IMR-90 (cell line): ENCODE measurements around the gene RPL27A. TPM values are rescaled to one million over a fixed set of nuclear protein-coding genes. Genes with fewer than 3 reads are reported as not detected.

Experiments used
- ATAC-seq: fragments of 200-7000 bp; cut with Tn5 transposase; 2 replicates; pipeline ENCODE4 v1.9.1; 2020; ENCODE audit warnings: low read depth, mild to moderate bottlenecking, moderate library complexity
- BruUV-seq: library from RNA; stranded (reverse); fragments of 400-500 nt; replicated peaks from 2 replicates; lab custom pipeline; 2021; lab: Mats Ljungman, UMichigan
- CTCF ChIA-PET: fragments of 300-600 bp; formaldehyde crosslinking; extraction: SDS; loops from one replicate; lab custom pipeline; 2021; ENCODE audit warnings: antibody characterized with exemption; lab: Yijun Ruan, JAX
- POLR2A ChIA-PET: fragments of 300-600 bp; sonication (Branson Sonifier 250); formaldehyde crosslinking; loops from one replicate; lab custom pipeline; 2022; ENCODE audit warnings: antibody characterized with exemption; ENCODE audit not compliant: unreplicated experiment; lab: Charles Lee
- DNase-seq: peaks from one replicate; pipeline ENCODE4 v3.0.0; 2013
- H2AFZ ChIP-seq: replicated peaks from 2 replicates; pipeline ENCODE3; 2013; ENCODE audit warnings: low read length, mild to moderate bottlenecking; ENCODE audit not compliant: poor library complexity
- H2AK5ac ChIP-seq: 2 replicates; pipeline ENCODE4 v1.6.1; 2013; ENCODE audit warnings: low read depth, low read length, inconsistent platforms
- H2AK9ac ChIP-seq: replicated peaks from 2 replicates; pipeline ENCODE3; 2013; ENCODE audit warnings: mild to moderate bottlenecking, low read depth, low read length, moderate library complexity; ENCODE audit not compliant: poor library complexity
- H2BK120ac ChIP-seq: 2 replicates; pipeline ENCODE4 v1.6.1; 2013; ENCODE audit warnings: low read depth, low read length, inconsistent platforms
- H2BK15ac ChIP-seq: 3 replicates; pipeline ENCODE4 v1.6.1; 2013; ENCODE audit warnings: low read depth, low read length, inconsistent platforms
- H2BK20ac ChIP-seq: 2 replicates; pipeline ENCODE4 v1.6.1; 2013; ENCODE audit warnings: low read depth, mild to moderate bottlenecking, inconsistent platforms, low read length, moderate library complexity
- H2BK5ac ChIP-seq: 2 replicates; pipeline ENCODE4 v1.6.1; 2013; ENCODE audit warnings: mild to moderate bottlenecking, low read depth, low read length, inconsistent platforms; ENCODE audit not compliant: poor library complexity, severe bottlenecking
- H3K14ac ChIP-seq: replicated peaks from 2 replicates; pipeline ENCODE4 v1.6.1; 2013; ENCODE audit warnings: low read depth, low read length, inconsistent platforms
- H3K18ac ChIP-seq: 2 replicates; pipeline ENCODE4 v1.6.1; 2013; ENCODE audit warnings: low read depth, low read length, control low read depth
- H3K23ac ChIP-seq: 2 replicates; pipeline ENCODE4 v1.6.1; 2013; ENCODE audit warnings: low read depth, low read length, inconsistent platforms
- H3K27ac ChIP-seq: 2 replicates; pipeline ENCODE4 v1.5.1; 2013; ENCODE audit warnings: mild to moderate bottlenecking, control low read depth, low read length; ENCODE audit not compliant: insufficient read depth
- H3K27me3 ChIP-seq: 2 replicates; pipeline ENCODE4 v1.6.1; 2013; ENCODE audit warnings: low read length; ENCODE audit not compliant: control insufficient read depth, insufficient read depth
- H3K36me3 ChIP-seq: 2 replicates; pipeline ENCODE4 v1.6.1; 2013; ENCODE audit warnings: low read length, mixed read lengths; ENCODE audit not compliant: control insufficient read depth, insufficient read depth
- H3K4ac ChIP-seq: 2 replicates; pipeline ENCODE4 v1.6.1; 2013; ENCODE audit warnings: low read depth, low read length, inconsistent platforms
- H3K4me1 ChIP-seq: 2 replicates; pipeline ENCODE4 v1.6.1; 2013; ENCODE audit warnings: low read length, mixed read lengths; ENCODE audit not compliant: control insufficient read depth, insufficient read depth
- H3K4me2 ChIP-seq: 2 replicates; pipeline ENCODE4 v1.6.1; 2013; ENCODE audit warnings: low read depth, mild to moderate bottlenecking, control low read depth, low read length, moderate library complexity
- H3K4me3 ChIP-seq: 2 replicates; pipeline ENCODE4 v1.5.1; 2013; ENCODE audit warnings: low read depth, mild to moderate bottlenecking, control low read depth, low read length, moderate library complexity; ENCODE audit not compliant: insufficient read depth
- H3K56ac ChIP-seq: 2 replicates; pipeline ENCODE4 v1.6.1; 2013; ENCODE audit warnings: low read length, inconsistent platforms; ENCODE audit not compliant: insufficient read depth; ENCODE audit errors: extremely low read depth
- H3K79me1 ChIP-seq, 2 experiments: 2 replicates each; pipeline ENCODE4 v1.6.1; 2013; ENCODE audit warnings: low read length in 2 of 2, inconsistent platforms in 1 of 2, low read depth in 1 of 2
- H3K9ac ChIP-seq: 2 replicates; pipeline ENCODE4 v1.6.1; 2013; ENCODE audit warnings: low read depth, low read length, control low read depth
- H3K9me1 ChIP-seq: 2 replicates; pipeline ENCODE4 v1.6.1; 2013; ENCODE audit warnings: low read length, inconsistent platforms; ENCODE audit not compliant: insufficient read depth
- H3K9me3 ChIP-seq: 2 replicates; pipeline ENCODE4 v1.6.1; 2013; ENCODE audit warnings: low read length; ENCODE audit not compliant: control insufficient read depth, insufficient read depth
- H4K20me1 ChIP-seq: 2 replicates; pipeline ENCODE4 v1.6.1; 2013; ENCODE audit warnings: low read length, inconsistent platforms; ENCODE audit not compliant: insufficient read depth
- H4K5ac ChIP-seq: 2 replicates; pipeline ENCODE4 v1.6.1; 2013; ENCODE audit warnings: mild to moderate bottlenecking, low read depth, low read length, control low read depth
- H4K8ac ChIP-seq, 2 experiments: 2 replicates each; pipeline ENCODE4 v1.6.1; 2013; ENCODE audit warnings: low read depth in 2 of 2, low read length in 2 of 2, control low read depth in 1 of 2, inconsistent platforms in 1 of 2
- H4K91ac ChIP-seq: 2 replicates; pipeline ENCODE4 v1.6.1; 2013; ENCODE audit warnings: low read depth, low read length, inconsistent platforms; ENCODE audit not compliant: insufficient read depth
- BHLHE40 ChIP-seq: fragments of 150-350 bp; IDR thresholded peaks from 2 replicates; pipeline ENCODE4 v1.6.1; 2016; ENCODE audit warnings: mild to moderate bottlenecking, low read depth, low read length
- CTCF ChIP-seq: conservative IDR thresholded peaks from 2 replicates; pipeline ENCODE4 v1.5.1; 2012; ENCODE audit warnings: mild to moderate bottlenecking, low read depth, low read length, improper control_type of control experiment
- ELK1 ChIP-seq: fragments of 150-350 bp; IDR thresholded peaks from 2 replicates; pipeline ENCODE4 v1.6.1; 2016; ENCODE audit warnings: low read depth, mild to moderate bottlenecking, low read length, moderate library complexity, borderline replicate concordance
- FOS ChIP-seq: fragments of 150-350 bp; IDR thresholded peaks from 2 replicates; pipeline ENCODE4 v1.6.1; 2016; ENCODE audit warnings: low read depth, low read length
- MAFK ChIP-seq: IDR thresholded peaks from 2 replicates; pipeline ENCODE4 v1.6.1; 2012; ENCODE audit warnings: low read depth, low read length, improper control_type of control experiment
- MAZ ChIP-seq: IDR thresholded peaks from 2 replicates; pipeline ENCODE4 v1.6.1; 2012; ENCODE audit warnings: low read depth, mild to moderate bottlenecking, low read length, improper control_type of control experiment, moderate library complexity, borderline replicate concordance
- WGBS, 2 experiments: methylation state at CpG; one replicate each; pipeline versions ENCODE4 v1.1.5 to v1.1.7; 2013; ENCODE audit warnings: missing lambda C conversion rate in 2 of 2; ENCODE audit not compliant: insufficient read length in 1 of 2; ENCODE audit errors: extremely low coverage in 2 of 2; 5-methylcytosine and 5-hydroxymethylcytosine counted together
- dilution Hi-C: fragments of 300-500 bp; cut with HindIII; formaldehyde crosslinking; loops from one replicate; pipeline ENCODE4 v1.14.3; 2018; ENCODE audit warnings: low sequenced_read_pairs; ENCODE audit not compliant: unreplicated experiment
- in situ Hi-C: fragments of 300-500 bp; cut with MboI; formaldehyde crosslinking; loops from 3 replicates; pipeline ENCODE4 v1.14.3; 2019; ENCODE audit warnings: low sequenced_read_pairs, inconsistent platforms, mixed read lengths
- intact Hi-C: fragments of 100-400 bp; cut with micrococcal nuclease; formaldehyde crosslinking; loops from 2 replicates; pipeline ENCODE4 v1.10.0; 2022
- polyA plus RNA-seq, 3 experiments: library from polyadenylated mRNA; depleted of rRNA; stranded (reverse); fragments of >200 nt; gene quantifications; 2 replicates each; pipeline ENCODE4 v1.2.3, GENCODE V29; 2012; ENCODE audit warnings: low replicate concordance in 1 of 3
- total RNA-seq: library from RNA; depleted of rRNA; stranded (reverse); fragments of >200 nt; gene quantifications from 2 replicates; pipeline ENCODE4 v1.2.3, GENCODE V29; 2012
- TF ChIP-seq, protein P1 (sequence below): fragments of 150-350 bp; IDR thresholded peaks from 2 replicates; pipeline ENCODE4 v1.6.1; 2017; ENCODE audit warnings: mild to moderate bottlenecking, antibody characterized with exemption, low read length, low read depth

Gene RPL27A
- total and polyA plus RNA-seq, 2 of the 4 experiments (the other 2 are of a cell fraction) = 786 to 849 TPM

- TF ChIP-seq, protein P1, sequence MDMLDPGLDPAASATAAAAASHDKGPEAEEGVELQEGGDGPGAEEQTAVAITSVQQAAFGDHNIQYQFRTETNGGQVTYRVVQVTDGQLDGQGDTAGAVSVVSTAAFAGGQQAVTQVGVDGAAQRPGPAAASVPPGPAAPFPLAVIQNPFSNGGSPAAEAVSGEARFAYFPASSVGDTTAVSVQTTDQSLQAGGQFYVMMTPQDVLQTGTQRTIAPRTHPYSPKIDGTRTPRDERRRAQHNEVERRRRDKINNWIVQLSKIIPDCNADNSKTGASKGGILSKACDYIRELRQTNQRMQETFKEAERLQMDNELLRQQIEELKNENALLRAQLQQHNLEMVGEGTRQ = no peak
Observed at GRCh38 chr11:8709002-8709672, 26.5 kb downstream of the RPL27A start (continued).

- Histone ChIP-seq H3K9me3 (no peaks in the 10 kb centered on the region), H2AK5ac (peak overlapping the region; percentile 83; the same call in 1 of the 2 replicates), H3K23ac (peak overlapping the region; percentile 72; the same call in 1 of the 2 replicates), H3K18ac (peak overlapping the region; percentile 2), H3K4ac (peak overlapping the region; percentile 86), H3K27me3 (no peaks in the 10 kb centered on the region), H4K91ac (peak overlapping the region; percentile 95), H3K56ac (no peak overlapping the region; the same call in 1 of the 2 replicates), H2AFZ (no peak overlapping the region), H2BK20ac (peak overlapping the region; percentile 89), H3K4me2 (no peak overlapping the region), H4K8ac (peak overlapping the region; percentile 56 to 87), H4K20me1 (no peaks in the 10 kb centered on the region), H3K9me1 (peaks cover 19% of the 10 kb centered on the region), H3K27ac (peak overlapping the region; percentile 54; the same call in 1 of the 2 replicates), H3K4me1 (peaks cover 12% of the 10 kb centered on the region), H2AK9ac (no peak overlapping the region), H3K79me1 (peaks cover 18 to 76% of the 10 kb centered on the region in 2 experiments; a peak in 3 of 4 replicates), H4K5ac (peak overlapping the region; percentile 43; the same call in 1 of the 2 replicates), H2BK120ac (peak overlapping the region; percentile 90), H3K14ac (peak overlapping the region; percentile 72; the same call in 1 of the 2 replicates), H2BK15ac (peak overlapping the region; percentile 66; the same call in 2 of the 3 replicates), H3K36me3 (peaks cover 69% of the 10 kb centered on the region), H3K4me3 (no peak overlapping the region), H3K9ac (no peak overlapping the region), H2BK5ac (peak overlapping the region; percentile 40)
- intact Hi-C loops = no loop called here
- no TSS peak for BruUV-seq
- DNase-seq = no peak
- 100% methylated on average over 1 of the region's 4 CpGs; no CpG with 5 or more reads in 1 of the 2 experiments for WGBS, 2 experiments
- ATAC-seq = no peak
- ChIA-PET CTCF (interaction anchor here (0.7 kb wide), 1 partner anchor 100 kb away, joined by 3 read pairs; no protein-coding TSS in a partner anchor), POLR2A (interaction anchor here (0.6 kb wide), 1 partner anchor 10 kb away, joined by 3 read pairs; no protein-coding TSS in a partner anchor)
- TF ChIP-seq BHLHE40 = no peak
- no peak for TF ChIP-seq ELK1
- TF ChIP-seq MAZ = no peak
- no peak for TF ChIP-seq CTCF
- no peak for TF ChIP-seq FOS
- no peak for TF ChIP-seq MAFK
- in situ Hi-C loops = no loop called here
- dilution Hi-C loops = no loop called here
Observed at GRCh38 chr11:8709777-8710176, 27.2 kb downstream of the RPL27A start.
